A673 (cell line): ENCODE measurements around the gene AKAP6.

Experiments
- CTCF ChIP-seq: fragments of 300-800, 200-600 bp; sonication (generic); conservative IDR thresholded peaks from 2 replicates; pipeline ENCODE4 v1.5.1; 2017; ENCODE audit warnings: low read depth, mild to moderate bottlenecking, antibody characterized with exemption, low read length, moderate library complexity, mixed read lengths
- EZH2 ChIP-seq: fragments of 200-600 bp; sonication (generic); IDR thresholded peaks from 2 replicates; pipeline ENCODE4 v1.6.1; 2017; ENCODE audit warnings: borderline replicate concordance, low read depth, mild to moderate bottlenecking, mixed read lengths, antibody characterized with exemption, low read length; ENCODE audit not compliant: poor library complexity, severe bottlenecking

DNA sequence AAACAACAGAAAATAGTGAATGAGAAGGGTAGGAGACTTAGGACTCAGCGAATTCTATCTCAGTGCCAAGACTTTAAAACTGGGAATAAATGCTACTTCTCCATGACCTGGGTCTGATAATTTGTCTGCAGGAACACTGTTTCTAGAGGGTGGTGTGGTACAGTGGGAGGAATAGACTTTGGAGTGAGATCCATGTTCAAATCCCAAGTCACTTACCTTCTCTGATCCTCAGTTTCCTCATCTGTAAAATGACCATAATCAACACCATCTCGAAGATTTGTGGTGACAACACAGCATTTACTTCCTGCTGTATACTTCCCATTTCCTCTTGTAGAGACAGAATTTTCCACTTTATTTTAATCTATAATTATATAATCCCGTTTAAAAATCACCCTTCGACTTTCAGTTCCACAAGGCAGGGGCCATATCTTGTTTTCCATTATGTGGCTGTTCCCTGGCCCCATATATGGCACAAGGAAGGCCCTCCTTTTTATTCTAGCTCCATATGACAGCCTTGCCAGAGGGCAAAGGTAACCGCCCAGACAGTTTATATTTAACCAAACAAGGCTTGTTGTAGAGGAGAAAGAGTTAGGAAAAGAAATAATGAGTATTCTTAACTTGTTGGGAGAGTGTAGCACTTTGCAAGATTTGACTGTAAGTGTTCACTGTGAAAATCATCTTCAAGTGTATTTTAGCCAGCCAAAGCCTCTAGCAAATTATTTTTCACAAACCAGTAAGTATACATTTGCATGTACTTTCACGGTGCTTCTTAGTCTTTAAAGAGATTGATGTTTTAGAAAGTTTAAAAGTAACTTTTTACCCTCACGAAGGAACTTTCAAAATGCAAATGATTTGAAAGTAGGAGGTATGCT, 243.1 kb downstream of the AKAP6 start:
- TF ChIP-seq CTCF (no peak), EZH2 (no peak)
